ENCODE measurements around the gene SCUBE3. TPM values are rescaled to one million over a fixed set of nuclear protein-coding genes. Genes with fewer than 3 reads are reported as not detected.
A peak's percentile ranks its signal among the peaks of the same experiment; 100 is the strongest.

The SCUBE3 gene
- total and polyA plus RNA-seq, 9 of the 15 experiments (the other 6 are each of a cell fraction or from before 2014, with no cell fraction given), result 0.01 to 0.11 TPM; not detected in 7

DNA sequence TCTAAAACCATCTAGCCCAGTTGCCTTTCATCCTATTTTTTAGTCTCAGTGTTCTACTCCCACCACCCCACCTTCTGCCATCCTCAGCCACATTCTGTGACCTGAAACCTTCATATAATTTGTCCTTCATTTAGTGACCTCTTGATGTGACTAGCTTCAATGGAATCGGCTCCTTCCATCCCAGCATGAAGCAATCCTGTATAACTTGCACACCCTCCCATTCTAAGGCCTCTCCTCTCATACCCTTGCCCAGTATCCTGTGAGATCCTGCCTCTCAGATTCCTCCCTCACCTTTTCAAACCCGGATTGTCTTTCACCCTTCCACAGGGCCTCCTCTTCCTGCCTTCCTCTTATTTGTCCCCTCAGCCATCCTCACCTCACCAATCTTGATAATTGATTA, 48.8 kb downstream of the SCUBE3 start:
- Histone ChIP-seq H3K4me1 (replicated peaks in 1 of 2; ENCODE audit: control insufficient read depth in 2 of 2, insufficient read depth in 2 of 2, low read length in 2 of 2) (peaks cover 27 to 59% of the 10 kb centered on the region in 2 experiments), H3K79me2 (ENCODE audit: control insufficient read depth, insufficient read depth, low read length) (peaks cover 32% of the 10 kb centered on the region), H3K27me3 (ENCODE audit: control insufficient read depth in 2 of 2, insufficient read depth in 2 of 2, low read length in 2 of 2) (no peaks in the 10 kb centered on the region), H3K9me3 (replicated peaks; ENCODE audit: control insufficient read depth, insufficient read depth, low read depth, low read length) (no peaks in the 10 kb centered on the region), H3K9me1 (ENCODE audit: control insufficient read depth, insufficient read depth, low read length) (no peaks in the 10 kb centered on the region), H3K27ac (ENCODE audit: extremely low read depth, low read depth, low read length) (peak overlapping the region; percentile 95; the same call in 1 of the 3 replicates), H3K4me3 (no peak overlapping the region), H4K20me1 (replicated peaks; ENCODE audit: control insufficient read depth, insufficient read depth, low read length) (no peaks in the 10 kb centered on the region), H3K4me2 (ENCODE audit: insufficient read depth, low read length) (peak overlapping the region; percentile 0; the same call in 1 of the 2 replicates), H2AFZ (ENCODE audit: low read depth, low read length) (no peak overlapping the region), H3K9ac (ENCODE audit: insufficient read depth in 1 of 2, low read depth in 2 of 2, low read length in 2 of 2) (peak overlapping the region in 1 of 2 experiments; percentile 10; a peak in 1 of 4 replicates), H3K36me3 (ENCODE audit: control insufficient read depth, insufficient read depth, low read length) (no peaks in the 10 kb centered on the region)
- TF ChIP-seq ZFX (CRISPR knock-in tag; IDR thresholded peaks at IDR 0.05) (0 out of 2 replicates have a peak, but pooled peaks have one; percentile 16), HDAC1 (IDR thresholded peaks at IDR 0.05) (0 out of 4 replicates have a peak, but pooled peaks of 1 of the 2 experiments have one; percentile 14), ZBTB2 (IDR thresholded peaks at IDR 0.05) (no peak)
- FAIRE-seq (no peak), DNase-seq (ENCODE audit: extremely low read depth in 1 of 4, low spot score in 3 of 4) (no peak), ATAC-seq (no peak)
- ChIA-PET CTCF (ENCODE audit: low intra/inter-chr PET ratio) (no interaction called here), POLR2A (interaction anchor here (1.1 kb wide), 1 partner anchor 14 kb away, joined by 3 read pairs; no protein-coding TSS in a partner anchor)
- intact Hi-C loops (cut with micrococcal nuclease) (no loop called here), in situ Hi-C loops (cut with MboI) (no loop called here)
- no TSS peak for BruUV-seq (replicated peaks)
- WGBS (ENCODE audit: insufficient coverage, low coverage, missing lambda C conversion rate), result 14% methylated on average over 2 of the region's 2 CpGs
